ENCODE data around the gene CNOT2. TPM values are rescaled to one million over a fixed set of nuclear protein-coding genes. Genes with fewer than 3 reads are reported as not detected.

The CNOT2 gene
- total RNA-seq, 1 experiment from 2014 or later, result 82.9 TPM

DNA sequence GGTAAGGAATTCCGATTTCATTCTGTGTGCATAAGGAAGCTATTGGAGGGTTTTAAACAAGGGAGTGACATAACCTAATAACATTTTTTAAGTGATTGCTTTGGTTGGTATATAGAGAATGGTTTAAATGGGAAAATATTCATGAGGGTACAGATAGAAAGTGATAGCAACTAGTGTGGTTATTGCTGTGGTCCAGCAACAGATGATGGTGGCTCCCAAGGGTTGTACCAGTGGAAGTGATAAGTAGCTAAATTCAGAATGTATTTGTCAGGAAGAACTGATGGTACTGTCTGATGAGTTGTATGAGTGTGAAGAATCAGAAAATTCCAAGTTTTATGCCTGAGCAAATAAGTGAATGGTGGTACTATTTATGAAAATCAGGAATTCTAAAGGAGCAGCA, 2.6 kb upstream of the CNOT2 start:
- Histone ChIP-seq H2AFZ (ENCODE audit: low read length) (no peak overlapping the region), H4K8ac (replicated peaks; ENCODE audit: insufficient read length, low read depth, low read length) (no peak overlapping the region), H3K79me1 (ENCODE audit: insufficient read depth, low read depth, low read length, poor library complexity, severe bottlenecking) (no peaks in the 10 kb centered on the region), H2BK120ac (ENCODE audit: low read depth, low read length, poor library complexity, severe bottlenecking) (no peak overlapping the region), H2BK20ac (ENCODE audit: low read depth, low read length, poor library complexity, severe bottlenecking) (no peak overlapping the region), H4K5ac (ENCODE audit: insufficient read length, low read depth, low read length) (no peak overlapping the region), H3K14ac (ENCODE audit: insufficient read depth, low read length) (no peak overlapping the region), H3K4me2 (ENCODE audit: insufficient read depth, insufficient read length, low read length) (no peak overlapping the region), H3K18ac (ENCODE audit: insufficient read length, low read depth, low read length) (no peak overlapping the region), H3K23me2 (ENCODE audit: insufficient read length, low read depth, low read length, poor library complexity, severe bottlenecking) (peaks cover 6% of the 10 kb centered on the region), H3K9ac (ENCODE audit: extremely low read depth, insufficient read length, low read length) (no peak overlapping the region), H3K23ac (ENCODE audit: insufficient read length, low read depth, low read length) (no peak overlapping the region), H2AK5ac (ENCODE audit: insufficient read length, low read length) (no peak overlapping the region), H3K56ac (ENCODE audit: insufficient read length, low read depth, low read length) (no peak overlapping the region), H3K9me3 (ENCODE audit: control insufficient read depth, low read depth, low read length) (no peaks in the 10 kb centered on the region), H3K79me2 (ENCODE audit: insufficient read depth, low read length) (peaks cover 13% of the 10 kb centered on the region; the same call in 1 of the 2 replicates), H2BK5ac (ENCODE audit: insufficient read length, low read length) (no peak overlapping the region), H3K4me1 (ENCODE audit: insufficient read depth, low read length) (no peaks in the 10 kb centered on the region), H3T11ph (ENCODE audit: low read length) (no peak overlapping the region), H4K91ac (ENCODE audit: insufficient read length, low read depth, low read length) (no peak overlapping the region), H3K4ac (ENCODE audit: low read depth, low read length) (no peak overlapping the region), H4K20me1 (ENCODE audit: control insufficient read depth, insufficient read depth, insufficient read length) (no peaks in the 10 kb centered on the region), H3K27ac (ENCODE audit: insufficient read length, low read depth, low read length) (no peak overlapping the region), H2BK15ac (ENCODE audit: low read depth, low read length) (no peak overlapping the region), H2BK12ac (ENCODE audit: insufficient read length, low read depth, low read length) (no peak overlapping the region), H3K27me3 (ENCODE audit: insufficient read depth, low read length) (no peaks in the 10 kb centered on the region)
- WGBS (ENCODE audit: extremely low coverage, insufficient read length, low lambda C conversion rate), result no CpG with 5 or more reads among the region's 1 CpG
- H3K36me3 Mint-ChIP-seq (ENCODE audit: insufficient read depth in 1 of 3, low read depth in 3 of 3), result peaks cover 28 to 66% (median 59%) of the 10 kb centered on the region in 3 experiments
- peaks cover 28 to 31% of the 10 kb centered on the region in 2 experiments for H3K4me1 Mint-ChIP-seq
- TF ChIP-seq, protein P1, sequence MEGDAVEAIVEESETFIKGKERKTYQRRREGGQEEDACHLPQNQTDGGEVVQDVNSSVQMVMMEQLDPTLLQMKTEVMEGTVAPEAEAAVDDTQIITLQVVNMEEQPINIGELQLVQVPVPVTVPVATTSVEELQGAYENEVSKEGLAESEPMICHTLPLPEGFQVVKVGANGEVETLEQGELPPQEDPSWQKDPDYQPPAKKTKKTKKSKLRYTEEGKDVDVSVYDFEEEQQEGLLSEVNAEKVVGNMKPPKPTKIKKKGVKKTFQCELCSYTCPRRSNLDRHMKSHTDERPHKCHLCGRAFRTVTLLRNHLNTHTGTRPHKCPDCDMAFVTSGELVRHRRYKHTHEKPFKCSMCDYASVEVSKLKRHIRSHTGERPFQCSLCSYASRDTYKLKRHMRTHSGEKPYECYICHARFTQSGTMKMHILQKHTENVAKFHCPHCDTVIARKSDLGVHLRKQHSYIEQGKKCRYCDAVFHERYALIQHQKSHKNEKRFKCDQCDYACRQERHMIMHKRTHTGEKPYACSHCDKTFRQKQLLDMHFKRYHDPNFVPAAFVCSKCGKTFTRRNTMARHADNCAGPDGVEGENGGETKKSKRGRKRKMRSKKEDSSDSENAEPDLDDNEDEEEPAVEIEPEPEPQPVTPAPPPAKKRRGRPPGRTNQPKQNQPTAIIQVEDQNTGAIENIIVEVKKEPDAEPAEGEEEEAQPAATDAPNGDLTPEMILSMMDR (conservative IDR thresholded peaks at IDR 0.05), result no peak
- no peak for DNase-seq
- peaks cover 0 to 3% of the 10 kb centered on the region in 2 experiments; a peak in 2 of 5 replicates for H3K9me3 Mint-ChIP-seq
- H3K27ac Mint-ChIP-seq, result peak overlapping the region in 1 of 3 experiments; percentile 39; a peak in 1 of 7 replicates
- H3K27me3 Mint-ChIP-seq (ENCODE audit: low read depth), result no peaks in the 10 kb centered on the region; the same call in 1 of the 2 replicates
- no peak overlapping the region for H3K4me3 Mint-ChIP-seq

Data from H9 (cell line).